Neuronal stem cell (in vitro differentiated cells): ENCODE measurements around the gene ULK2.
A peak's percentile ranks its signal among the peaks of the same experiment; 100 is the strongest.

Source experiments
- DNase-seq: peaks from one replicate; pipeline ENCODE4 v3.0.0-alpha.2; 2013; ENCODE audit warnings: low spot score
- H2AFZ ChIP-seq: one replicate; pipeline ENCODE4 v1.6.1; 2013; ENCODE audit warnings: mild to moderate bottlenecking, low read length, inconsistent platforms
- H2AK5ac ChIP-seq: 2 replicates; pipeline ENCODE4 v1.6.1; 2013; ENCODE audit warnings: low read depth, mild to moderate bottlenecking, inconsistent platforms, low read length, moderate library complexity, mixed read lengths
- H2BK120ac ChIP-seq: 2 replicates; pipeline ENCODE4 v1.6.1; 2013; ENCODE audit warnings: low read depth, mild to moderate bottlenecking, inconsistent platforms, low read length, moderate library complexity, mixed read lengths
- H2BK12ac ChIP-seq: one replicate; pipeline ENCODE4 v1.6.1; 2013; ENCODE audit warnings: low read length, inconsistent platforms
- H2BK15ac ChIP-seq: 2 replicates; pipeline ENCODE4 v1.6.1; 2013; ENCODE audit warnings: mild to moderate bottlenecking, low read length, inconsistent platforms, mixed read lengths
- H2BK5ac ChIP-seq: one replicate; pipeline ENCODE4 v1.6.1; 2013; ENCODE audit warnings: inconsistent platforms, mild to moderate bottlenecking, low read length, moderate library complexity
- H3K14ac ChIP-seq: one replicate; pipeline ENCODE4 v1.6.1; 2013; ENCODE audit warnings: low read length, inconsistent platforms
- H3K18ac ChIP-seq: 2 replicates; pipeline ENCODE4 v1.6.1; 2013; ENCODE audit warnings: low read length, inconsistent platforms
- H3K23ac ChIP-seq: 2 replicates; pipeline ENCODE4 v1.6.1; 2013; ENCODE audit warnings: low read depth, mild to moderate bottlenecking, mixed read lengths, low read length, inconsistent platforms; ENCODE audit not compliant: poor library complexity
- H3K27ac ChIP-seq: replicated peaks from 3 replicates; pipeline ENCODE4 v1.5.1; 2013; ENCODE audit warnings: low read length, inconsistent platforms
- H3K27me3 ChIP-seq, 3 experiments: 2 replicates each; pipeline ENCODE4 v1.6.1; 2013; ENCODE audit warnings: low read length in 3 of 3, mild to moderate bottlenecking in 2 of 3, inconsistent platforms in 1 of 3, low read depth in 1 of 3, mixed read lengths in 1 of 3, moderate library complexity in 1 of 3; ENCODE audit not compliant: control insufficient read depth in 3 of 3, insufficient read depth in 3 of 3
- H3K36me3 ChIP-seq, 2 donors: replicated peaks in 1 of 2; 2 replicates each; pipeline ENCODE4 v1.6.1; 2013; ENCODE audit warnings: low read length in 2 of 2; ENCODE audit not compliant: control insufficient read depth in 2 of 2, insufficient read depth in 2 of 2
- H3K4ac ChIP-seq: 2 replicates; pipeline ENCODE4 v1.6.1; 2013; ENCODE audit warnings: inconsistent platforms, mild to moderate bottlenecking, low read length, moderate library complexity
- H3K4me1 ChIP-seq, 2 donors: 1 replicate in 1 of 2; 2 replicates in 1 of 2; pipeline ENCODE4 v1.6.1; 2013; ENCODE audit warnings: low read length in 2 of 2, low read depth in 1 of 2; ENCODE audit not compliant: control insufficient read depth in 2 of 2, insufficient read depth in 1 of 2
- H3K4me2 ChIP-seq: one replicate; pipeline ENCODE4 v1.6.1; 2013; ENCODE audit warnings: mild to moderate bottlenecking, low read length, inconsistent platforms; ENCODE audit not compliant: insufficient read depth, poor library complexity, severe bottlenecking
- H3K4me3 ChIP-seq, 2 donors: 2 replicates each; pipeline ENCODE4 v1.5.1; 2013; ENCODE audit warnings: low read length in 2 of 2, mild to moderate bottlenecking in 2 of 2, inconsistent platforms in 1 of 2, moderate library complexity in 1 of 2
- H3K79me1 ChIP-seq: one replicate; pipeline ENCODE4 v1.6.1; 2013; ENCODE audit warnings: low read depth, mild to moderate bottlenecking, inconsistent platforms, low read length, moderate library complexity
- H3K9ac ChIP-seq: one replicate; pipeline ENCODE4 v1.6.1; 2013; ENCODE audit warnings: mild to moderate bottlenecking, low read depth, low read length, inconsistent platforms; ENCODE audit not compliant: poor library complexity
- H3K9me3 ChIP-seq, 2 donors: replicated peaks in 1 of 2; 2 replicates each; pipeline versions ENCODE3 to v1.6.1; 2013; ENCODE audit warnings: low read length in 2 of 2, mild to moderate bottlenecking in 2 of 2, inconsistent platforms in 1 of 2, low read depth in 1 of 2, mixed read lengths in 1 of 2, moderate library complexity in 1 of 2; ENCODE audit not compliant: control insufficient read depth in 2 of 2, insufficient read depth in 1 of 2
- H4K8ac ChIP-seq: one replicate; pipeline ENCODE4 v1.6.1; 2013; ENCODE audit warnings: low read depth, mild to moderate bottlenecking, inconsistent platforms, low read length, moderate library complexity
- H4K91ac ChIP-seq: one replicate; pipeline ENCODE4 v1.6.1; 2013; ENCODE audit warnings: low read length, low read depth, mild to moderate bottlenecking, inconsistent platforms; ENCODE audit not compliant: poor library complexity
- WGBS, 2 donors: extraction: QIAGEN DNeasy Blood & Tissue Kit; methylation state at CpG; one replicate each; pipeline ENCODE4 v1.1.7; 2013; ENCODE audit warnings: missing lambda C conversion rate in 2 of 2, mixed read lengths in 1 of 2; ENCODE audit not compliant: insufficient read length in 2 of 2, insufficient replicate concordance in 1 of 2; ENCODE audit errors: extremely low coverage in 2 of 2; 5-methylcytosine and 5-hydroxymethylcytosine counted together

ULK2 gene

DNA sequence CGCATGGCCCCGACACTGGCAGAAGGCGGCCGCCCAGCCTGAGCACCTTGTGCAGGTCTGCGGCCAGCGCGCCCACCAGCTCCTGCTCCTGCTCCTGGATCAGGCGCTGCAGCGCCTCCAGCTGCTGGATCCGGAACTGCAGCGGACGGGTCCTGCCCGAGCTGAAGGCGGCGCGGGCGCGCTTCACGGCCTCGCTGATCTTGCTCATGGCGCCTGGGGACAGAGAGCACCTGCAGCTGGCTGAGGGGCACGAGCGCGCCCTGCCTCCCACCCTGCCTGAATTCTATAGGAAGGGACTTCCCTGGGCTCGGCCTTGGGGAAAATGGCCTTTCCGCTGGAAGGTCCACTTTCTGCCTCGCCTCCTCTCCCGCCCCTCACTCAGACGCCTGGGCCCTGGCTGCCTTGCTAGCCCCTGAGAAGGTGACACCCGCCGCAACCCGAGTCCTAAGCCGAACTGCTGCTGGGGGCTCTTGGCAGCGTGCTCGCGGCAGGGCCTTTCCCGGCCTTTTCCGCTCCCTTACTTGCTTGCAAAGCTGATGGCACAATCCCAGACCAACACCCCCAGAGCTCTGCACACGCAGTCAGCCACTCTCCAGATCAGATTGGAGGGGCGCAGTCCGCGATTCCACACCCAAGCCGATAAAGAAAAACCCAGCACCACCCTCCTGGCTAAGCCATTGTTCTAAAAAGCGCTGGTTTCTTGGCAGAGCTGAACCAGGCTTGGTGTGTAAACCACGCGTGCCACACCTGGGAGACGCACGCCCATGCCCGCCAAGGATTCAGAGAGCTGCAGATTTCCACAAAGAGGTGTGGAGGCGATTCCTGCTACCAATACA, 122.6 kb downstream of the ULK2 start:
- H3K4me3 ChIP-seq: peak overlapping the region in 1 of 2 donors; percentile 48
- peak; percentile 89 for DNase-seq
- peak overlapping the region; percentile 66 for H2BK120ac ChIP-seq

DNA sequence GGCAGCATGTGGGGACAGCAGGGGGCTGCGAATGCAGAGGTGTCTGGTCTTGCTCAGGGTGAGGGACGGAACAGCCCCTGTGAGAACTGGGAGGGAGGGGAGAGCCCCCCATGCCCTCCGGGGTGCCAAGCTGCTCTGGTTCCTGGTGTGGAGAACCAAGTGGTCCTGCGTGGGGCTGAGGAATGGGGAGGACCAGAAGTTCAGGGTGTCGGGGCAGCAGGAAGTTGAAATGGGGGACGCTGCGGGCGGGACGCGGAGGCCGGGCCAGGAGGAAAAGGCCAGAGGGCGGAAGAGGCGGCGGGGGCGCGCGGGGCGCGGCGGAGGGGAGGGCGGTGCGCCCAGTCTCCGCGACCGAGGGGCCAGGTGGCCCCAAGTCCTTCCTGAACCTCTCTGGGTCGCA, 123.2 kb downstream of the ULK2 start:
- peak overlapping the region; percentile 85 for H2BK15ac ChIP-seq
- WGBS, 2 donors: no CpG with 5 or more reads among the region's 26 CpGs
- H2BK120ac ChIP-seq: peak overlapping the region; percentile 97
- peak overlapping the region; percentile 68 for H3K23ac ChIP-seq
- peaks cover 0 to 35% (median 0%) of the 10 kb centered on the region in 3 experiments for H3K27me3 ChIP-seq
- peaks cover 0 to 2% of the 10 kb centered on the region in 2 donors for H3K9me3 ChIP-seq
- no peak overlapping the region for H2BK12ac ChIP-seq
- H3K14ac ChIP-seq: peak overlapping the region; percentile 94
- H3K79me1 ChIP-seq: no peaks in the 10 kb centered on the region
- no peak overlapping the region for H3K27ac ChIP-seq
- peak overlapping the region; percentile 92 for H4K91ac ChIP-seq
- peak overlapping the region; percentile 84 for H3K4ac ChIP-seq
- no peaks in the 10 kb centered on the region for H3K36me3 ChIP-seq
- peak overlapping the region; percentile 86 for H3K9ac ChIP-seq
- H4K8ac ChIP-seq: peak overlapping the region; percentile 96
- DNase-seq: no peak
- peak overlapping the region; percentile 95 for H2AK5ac ChIP-seq
- peak overlapping the region; percentile 1 to 48 for H3K4me3 ChIP-seq
- H3K4me1 ChIP-seq: peaks cover 2 to 10% of the 10 kb centered on the region in 2 donors
- peak overlapping the region; percentile 97 for H2AFZ ChIP-seq
- peak overlapping the region; percentile 97 for H3K18ac ChIP-seq
- peak overlapping the region; percentile 57 for H3K4me2 ChIP-seq
- peak overlapping the region; percentile 66 for H2BK5ac ChIP-seq

More for the DNA sequence above, 122.6 kb downstream of the ULK2 start:
- Histone ChIP-seq H3K9ac (peak overlapping the region; percentile 56), H3K36me3 (no peaks in the 10 kb centered on the region), H3K9me3 (peaks cover 0 to 2% of the 10 kb centered on the region in 2 donors), H3K18ac (peak overlapping the region; percentile 97), H3K4ac (no peak overlapping the region), H3K79me1 (no peaks in the 10 kb centered on the region), H3K27ac (no peak overlapping the region), H2AFZ (peak overlapping the region; percentile 97), H2AK5ac (peak overlapping the region; percentile 25), H3K27me3 (peaks cover 0 to 35% (median 0%) of the 10 kb centered on the region in 3 experiments), H2BK12ac (no peak overlapping the region), H3K14ac (peak overlapping the region; percentile 31), H3K23ac (peak overlapping the region; percentile 49), H3K4me2 (peak overlapping the region; percentile 57), H3K4me1 (peaks cover 2 to 10% of the 10 kb centered on the region in 2 donors), H4K91ac (no peak overlapping the region), H2BK15ac (peak overlapping the region; percentile 96), H4K8ac (peak overlapping the region; percentile 57), H2BK5ac (peak overlapping the region; percentile 26)
- WGBS, 2 donors: no CpG with 5 or more reads among the region's 50 CpGs

GRCh38 chr17:19743101-19744100, 124.3 kb downstream of the ULK2 start:
- Histone ChIP-seq H3K4me3 (no peak overlapping the region), H2BK5ac (peak overlapping the region; percentile 32), H2AFZ (no peak overlapping the region), H3K23ac (no peak overlapping the region), H4K8ac (peak overlapping the region; percentile 65), H3K9ac (no peak overlapping the region), H3K18ac (peak overlapping the region; percentile 13), H2AK5ac (peak overlapping the region; percentile 79), H3K4ac (no peak overlapping the region), H3K4me2 (no peak overlapping the region), H3K14ac (no peak overlapping the region), H3K27ac (no peak overlapping the region), H3K9me3 (peaks cover 0 to 2% of the 10 kb centered on the region in 2 donors), H3K79me1 (peaks cover 1% of the 10 kb centered on the region), H2BK12ac (peak overlapping the region; percentile 63), H4K91ac (no peak overlapping the region), H3K27me3 (peaks cover 0 to 26% (median 0%) of the 10 kb centered on the region in 3 experiments), H3K36me3 (no peaks in the 10 kb centered on the region), H2BK15ac (no peak overlapping the region), H2BK120ac (peak overlapping the region; percentile 43), H3K4me1 (peaks cover 2 to 9% of the 10 kb centered on the region in 2 donors)
- WGBS, 2 donors: no CpG with 5 or more reads among the region's 34 CpGs
- no peak for DNase-seq
